Keratinocyte (primary cell): ENCODE results near the gene ATXN2. TPM values are rescaled to one million over a fixed set of nuclear protein-coding genes. Genes with fewer than 3 reads are reported as not detected.

Experiments
- DNase-seq: peaks from one replicate; pipeline ENCODE4 v3.0.0-alpha.2; 2011; ENCODE audit warnings: low read depth, missing footprints, low spot score
- FAIRE-seq: peaks from 2 replicates; lab custom pipeline; 2011; peaks lifted over from hg19 to GRCh38; lab: Jason Lieb, UNC
- H2AFZ ChIP-seq: 2 replicates; pipeline ENCODE4 v1.6.0; 2012; ENCODE audit warnings: low read length, control low read depth, inconsistent platforms; ENCODE audit not compliant: control insufficient read depth
- H3K27ac ChIP-seq: 2 replicates; pipeline ENCODE4 v1.5.1; 2011; ENCODE audit warnings: low read length; ENCODE audit not compliant: control insufficient read depth, insufficient read depth
- H3K27me3 ChIP-seq: 3 replicates; pipeline ENCODE4 v1.6.0; 2011; ENCODE audit warnings: low read length; ENCODE audit not compliant: control insufficient read depth, insufficient read depth; ENCODE audit errors: extremely low read depth
- H3K36me3 ChIP-seq, 2 experiments: 2 replicates in 1 of 2; 3 replicates in 1 of 2; pipeline ENCODE4 v1.5.1; 2011; ENCODE audit warnings: low read length in 2 of 2, mild to moderate bottlenecking in 1 of 2; ENCODE audit not compliant: control insufficient read depth in 2 of 2, insufficient read depth in 2 of 2; ENCODE audit errors: extremely low read depth in 1 of 2
- H3K4me1 ChIP-seq: 3 replicates; pipeline ENCODE4 v1.5.1; 2011; ENCODE audit warnings: low read length; ENCODE audit not compliant: control insufficient read depth, insufficient read depth; ENCODE audit errors: extremely low read depth
- H3K4me2 ChIP-seq: 3 replicates; pipeline ENCODE4 v1.6.0; 2011; ENCODE audit warnings: low read depth, low read length; ENCODE audit not compliant: control insufficient read depth, insufficient read depth; ENCODE audit errors: extremely low read depth
- H3K4me3 ChIP-seq, 3 experiments: fragments of 200-600 bp in 1 of 3; sonication (generic) in 1 of 3; 2 replicates in 2 of 3; 3 replicates in 1 of 3; pipeline ENCODE4 v1.5.1; 2011 to 2016; ENCODE audit warnings: low read length in 3 of 3, mild to moderate bottlenecking in 3 of 3, control low read depth in 2 of 3, inconsistent platforms in 1 of 3, low read depth in 1 of 3, mixed read lengths in 1 of 3, mixed run types in 1 of 3, moderate library complexity in 1 of 3; ENCODE audit not compliant: control insufficient read depth in 2 of 3, insufficient read depth in 2 of 3; ENCODE audit errors: extremely low read depth in 1 of 3
- H3K79me2 ChIP-seq: 2 replicates; pipeline ENCODE4 v1.6.0; 2012; ENCODE audit warnings: low read length; ENCODE audit not compliant: control insufficient read depth, insufficient read depth
- H3K9ac ChIP-seq: 3 replicates; pipeline ENCODE4 v1.6.0; 2011; ENCODE audit warnings: low read length; ENCODE audit not compliant: control insufficient read depth, insufficient read depth; ENCODE audit errors: extremely low read depth
- H3K9me1 ChIP-seq: 3 replicates; pipeline ENCODE4 v1.6.0; 2011; ENCODE audit warnings: low read length; ENCODE audit not compliant: control insufficient read depth, insufficient read depth; ENCODE audit errors: extremely low read depth
- H3K9me3 ChIP-seq: 2 replicates; pipeline ENCODE4 v1.5.1; 2012; ENCODE audit warnings: low read depth, low read length; ENCODE audit not compliant: control insufficient read depth
- H4K20me1 ChIP-seq: 3 replicates; pipeline ENCODE4 v1.6.0; 2011; ENCODE audit warnings: low read length; ENCODE audit not compliant: control insufficient read depth, insufficient read depth; ENCODE audit errors: extremely low read depth
- CTCF ChIP-seq, 3 experiments: IDR thresholded peaks in 1 of 3; conservative IDR thresholded peaks in 1 of 3; optimal IDR thresholded peaks in 1 of 3; 2 replicates in 2 of 3; 3 replicates in 1 of 3; pipeline versions ENCODE3 to v1.5.1; 2011; ENCODE audit warnings: low read length in 3 of 3, mild to moderate bottlenecking in 3 of 3, moderate library complexity in 2 of 3, control low read depth in 1 of 3, inconsistent platforms in 1 of 3; ENCODE audit not compliant: insufficient read depth in 2 of 3; ENCODE audit errors: extremely low read depth in 1 of 3
- EZH2 ChIP-seq: IDR thresholded peaks from one replicate; pipeline ENCODE4 v1.6.1; 2012; ENCODE audit warnings: inconsistent platforms, mild to moderate bottlenecking, low read length, moderate library complexity
- dilution Hi-C: fragments of 300-500 bp; cut with MboI; formaldehyde crosslinking; loops from one replicate; pipeline ENCODE4 v1.7.0; 2020; ENCODE audit warnings: low sequenced_read_pairs; ENCODE audit not compliant: extremely low pct_ligation_motif_present
- polyA plus RNA-seq, 5 experiments: library from polyadenylated mRNA; depleted of rRNA in 3 of 5; stranded (reverse) in 3 of 5; stranded (forward) in 1 of 5; unstranded in 1 of 5; fragments of >200 nt; gene quantifications; 1 replicate in 1 of 5; 2 replicates in 3 of 5; 3 replicates in 1 of 5; pipeline versions ENCODE4 v1.2.1 to v1.2.3, GENCODE V29; 2011 to 2012; ENCODE audit warnings: missing spikeins in 2 of 5, low read depth in 1 of 5, low replicate concordance in 1 of 5

Gene ATXN2
- polyA plus RNA-seq, 1 donor (not counting 4 experiments of a cell fraction or from before 2014, with no cell fraction given), result 19.6 TPM

GRCh38 chr12:111434680-111435338 is 164.3 kb downstream of the ATXN2 start:
- Histone ChIP-seq H3K9me3 (no peaks in the 10 kb centered on the region), H3K4me2 (no peak overlapping the region), H4K20me1 (no peaks in the 10 kb centered on the region), H3K79me2 (peaks cover 45% of the 10 kb centered on the region), H2AFZ (no peak overlapping the region), H3K27me3 (no peaks in the 10 kb centered on the region), H3K9me1 (no peaks in the 10 kb centered on the region), H3K4me1 (peaks cover 37% of the 10 kb centered on the region), H3K4me3 (no peak overlapping the region), H3K36me3 (no peaks in the 10 kb centered on the region), H3K27ac (no peak overlapping the region), H3K9ac (no peak overlapping the region)
- dilution Hi-C loops, result no loop called here
- DNase-seq, result no peak
- FAIRE-seq, result no peak
- TF ChIP-seq CTCF (optimal IDR thresholded peaks at IDR 0.05 in 1 of 3, IDR thresholded peaks at IDR 0.05 in 1 of 3, conservative IDR thresholded peaks at IDR 0.05 in 1 of 3; ENCODE audit: extremely low read depth in 1 of 3, insufficient read depth in 2 of 3, low read length in 3 of 3) (no peak), EZH2 (no peak)

- H3K9ac ChIP-seq, result no peak overlapping the region
- H3K4me2 ChIP-seq, result no peak overlapping the region
- dilution Hi-C loops, result no loop called here
These were observed 165.1 kb downstream of the ATXN2 start for GRCh38 chr12:111434049-111434448.

More at GRCh38 chr12:111434049-111434448, 165.1 kb downstream of the ATXN2 start:
- Histone ChIP-seq H3K27ac (no peak overlapping the region), H3K9me3 (no peaks in the 10 kb centered on the region), H3K36me3 (no peaks in the 10 kb centered on the region), H3K79me2 (peaks cover 44% of the 10 kb centered on the region), H4K20me1 (no peaks in the 10 kb centered on the region), H3K27me3 (no peaks in the 10 kb centered on the region), H3K4me3 (no peak overlapping the region), H3K9me1 (no peaks in the 10 kb centered on the region), H3K4me1 (peaks cover 39% of the 10 kb centered on the region), H2AFZ (no peak overlapping the region)
- DNase-seq, result no peak
- FAIRE-seq, result no peak
- TF ChIP-seq CTCF (optimal IDR thresholded peaks at IDR 0.05 in 1 of 3, IDR thresholded peaks at IDR 0.05 in 1 of 3, conservative IDR thresholded peaks at IDR 0.05 in 1 of 3; ENCODE audit: extremely low read depth in 1 of 3, insufficient read depth in 2 of 3, low read length in 3 of 3) (no peak), EZH2 (no peak)
